ENCODE data around the gene DCP1B. TPM values are rescaled to one million over a fixed set of nuclear protein-coding genes. Genes with fewer than 3 reads are reported as not detected.

Gene DCP1B
- total RNA-seq, 1 experiment from 2014 or later, result 30.8 TPM

DNA sequence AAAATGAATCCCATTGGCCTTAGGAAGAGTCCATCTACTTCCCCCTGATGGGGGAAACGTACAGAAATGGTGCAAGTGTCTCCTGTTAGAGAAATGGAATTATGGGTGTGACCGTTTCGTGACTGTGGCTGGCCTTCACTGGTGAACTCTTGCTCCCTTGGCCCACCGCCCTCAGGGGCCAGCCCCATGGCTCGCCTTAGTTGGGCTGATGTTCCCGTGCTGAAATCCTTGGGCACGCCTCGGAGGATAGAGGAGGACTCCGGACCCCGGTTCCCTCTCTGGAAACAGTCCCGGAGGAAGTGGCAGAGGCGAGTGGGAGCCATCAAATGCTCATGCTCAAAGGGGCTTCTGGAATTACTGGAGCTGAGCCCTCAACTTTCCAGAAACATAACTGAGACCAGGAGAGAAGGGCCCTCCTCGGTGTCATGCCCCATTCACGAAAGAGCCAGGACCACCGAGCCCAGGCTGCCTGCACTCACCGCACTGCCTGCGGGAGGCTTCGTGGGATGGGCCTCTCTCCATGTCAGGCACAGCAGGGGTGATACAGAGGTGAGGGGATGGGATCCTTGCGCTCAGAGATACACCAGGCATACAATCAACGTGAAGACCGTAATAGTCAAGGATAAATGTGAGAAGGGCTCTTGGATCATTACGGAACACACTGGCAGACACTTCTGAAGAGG is 75.7 kb downstream of the DCP1B start:
- Histone ChIP-seq H3K9me2 (replicated peaks; ENCODE audit: insufficient read depth, low read length) (no peaks in the 10 kb centered on the region), H3K4me2 (ENCODE audit: low read depth, low read length, poor library complexity, severe bottlenecking) (no peak overlapping the region), H3K9ac (ENCODE audit: low read length) (no peak overlapping the region), H3K4me3 (ENCODE audit: low read length) (no peak overlapping the region), H3K79me2 (ENCODE audit: low read length) (no peaks in the 10 kb centered on the region), H4K20me1 (ENCODE audit: insufficient read depth, low read depth, low read length) (no peaks in the 10 kb centered on the region), H3K27me3 (ENCODE audit: low read length) (no peaks in the 10 kb centered on the region), H2AFZ (ENCODE audit: low read length) (no peak overlapping the region), H3K4me1 (ENCODE audit: low read length) (peaks cover 60% of the 10 kb centered on the region), H3K27ac (ENCODE audit: low read length) (no peak overlapping the region), H3K9me3 (ENCODE audit: low read length) (no peaks in the 10 kb centered on the region), H3K36me3 (ENCODE audit: insufficient read depth, low read length) (no peaks in the 10 kb centered on the region)
- DNase-seq, result peak; percentile 11

DNA sequence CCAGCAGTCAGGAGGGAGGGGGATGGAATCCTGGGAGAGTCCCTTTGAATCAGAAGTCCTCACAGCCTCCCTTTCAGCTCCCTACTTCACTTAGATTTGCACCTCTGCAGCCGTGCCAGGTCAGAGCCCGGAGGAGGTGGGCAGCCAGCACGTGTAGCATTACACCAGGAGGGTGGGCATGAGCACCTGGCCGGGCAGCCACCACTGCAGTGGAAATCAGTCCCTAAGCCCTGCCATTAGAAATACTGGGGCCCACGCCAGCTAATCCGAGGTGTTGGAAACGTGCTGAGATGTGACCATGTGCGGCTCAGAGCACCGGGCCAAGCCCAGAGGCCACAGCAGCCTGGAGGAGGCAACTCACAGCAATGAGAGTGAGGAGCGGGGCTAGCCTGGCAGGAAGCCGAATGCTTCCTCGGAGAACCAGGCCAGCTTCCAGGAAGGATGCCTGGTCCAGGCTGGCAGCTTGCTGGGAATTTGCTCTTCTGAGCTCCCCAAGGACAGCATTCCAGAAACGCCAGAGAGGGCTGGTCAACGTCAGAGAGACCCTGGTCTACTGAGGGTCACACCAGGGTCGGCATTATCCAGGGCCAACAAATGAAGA is 76.4 kb downstream of the DCP1B start:
- Histone ChIP-seq H4K20me1 (ENCODE audit: insufficient read depth, low read depth, low read length) (no peaks in the 10 kb centered on the region), H3K27me3 (ENCODE audit: low read length) (no peaks in the 10 kb centered on the region), H3K4me3 (ENCODE audit: low read length) (no peak overlapping the region), H2AFZ (ENCODE audit: low read length) (no peak overlapping the region), H3K4me2 (ENCODE audit: low read depth, low read length, poor library complexity, severe bottlenecking) (no peak overlapping the region), H3K9me3 (ENCODE audit: low read length) (no peaks in the 10 kb centered on the region), H3K9ac (ENCODE audit: low read length) (no peak overlapping the region), H3K36me3 (ENCODE audit: insufficient read depth, low read length) (no peaks in the 10 kb centered on the region), H3K9me2 (replicated peaks; ENCODE audit: insufficient read depth, low read length) (no peaks in the 10 kb centered on the region), H3K79me2 (ENCODE audit: low read length) (no peaks in the 10 kb centered on the region), H3K27ac (ENCODE audit: low read length) (no peak overlapping the region), H3K4me1 (ENCODE audit: low read length) (peaks cover 53% of the 10 kb centered on the region)
- DNase-seq, result peak; percentile 29

- Histone ChIP-seq H3K4me3 (ENCODE audit: low read length) (no peak overlapping the region), H3K9me3 (ENCODE audit: low read length) (no peaks in the 10 kb centered on the region), H3K9me2 (replicated peaks; ENCODE audit: insufficient read depth, low read length) (no peaks in the 10 kb centered on the region)
Observed at GRCh38 chr12:1927051-1927680, 77.1 kb downstream of the DCP1B start.

DNA sequence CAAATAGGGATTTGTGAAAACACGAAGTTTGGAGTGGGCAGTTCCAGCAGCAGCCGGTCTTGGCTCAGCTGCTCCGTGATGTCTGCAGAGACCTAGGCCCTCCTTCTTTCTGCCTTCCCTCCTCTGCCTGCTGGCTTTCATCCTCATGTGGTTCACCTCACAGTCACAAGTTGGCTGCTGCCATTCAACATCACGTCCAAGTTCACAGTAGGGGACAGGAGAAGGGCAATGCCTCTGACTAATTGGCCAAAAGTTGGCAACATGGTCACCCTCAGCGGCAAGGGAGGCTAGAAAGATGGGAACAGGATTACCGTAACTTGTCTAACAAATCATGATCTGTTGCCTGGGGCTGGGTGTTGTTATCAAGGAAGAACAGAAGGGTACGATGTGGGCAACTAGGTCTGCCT is 78.0 kb downstream of the DCP1B start:
- peak; percentile 17 for DNase-seq
- H3K4me2 ChIP-seq (ENCODE audit: low read depth, low read length, poor library complexity, severe bottlenecking), result no peak overlapping the region
- no peaks in the 10 kb centered on the region for H4K20me1 ChIP-seq (ENCODE audit: insufficient read depth, low read depth, low read length)
- H3K4me1 ChIP-seq (ENCODE audit: low read length), result peaks cover 39% of the 10 kb centered on the region
- no peaks in the 10 kb centered on the region for H3K79me2 ChIP-seq (ENCODE audit: low read length)
- H3K9me2 ChIP-seq (replicated peaks; ENCODE audit: insufficient read depth, low read length), result no peaks in the 10 kb centered on the region
- no peaks in the 10 kb centered on the region for H3K9me3 ChIP-seq (ENCODE audit: low read length)
- no peaks in the 10 kb centered on the region for H3K27me3 ChIP-seq (ENCODE audit: low read length)
- no peak overlapping the region for H3K9ac ChIP-seq (ENCODE audit: low read length)
- no peaks in the 10 kb centered on the region for H3K36me3 ChIP-seq (ENCODE audit: insufficient read depth, low read length)
- H3K27ac ChIP-seq (ENCODE audit: low read length), result no peak overlapping the region
- H2AFZ ChIP-seq (ENCODE audit: low read length), result no peak overlapping the region
- no peak overlapping the region for H3K4me3 ChIP-seq (ENCODE audit: low read length)

More at GRCh38 chr12:1927051-1927680, 77.1 kb downstream of the DCP1B start:
- Histone ChIP-seq H3K27ac (ENCODE audit: low read length) (no peak overlapping the region), H3K27me3 (ENCODE audit: low read length) (no peaks in the 10 kb centered on the region), H4K20me1 (ENCODE audit: insufficient read depth, low read depth, low read length) (no peaks in the 10 kb centered on the region), H3K79me2 (ENCODE audit: low read length) (no peaks in the 10 kb centered on the region), H2AFZ (ENCODE audit: low read length) (no peak overlapping the region), H3K4me1 (ENCODE audit: low read length) (peaks cover 46% of the 10 kb centered on the region), H3K9ac (ENCODE audit: low read length) (no peak overlapping the region), H3K36me3 (ENCODE audit: insufficient read depth, low read length) (no peaks in the 10 kb centered on the region), H3K4me2 (ENCODE audit: low read depth, low read length, poor library complexity, severe bottlenecking) (no peak overlapping the region)
- DNase-seq, result no peak

- Histone ChIP-seq H3K9me2 (replicated peaks; ENCODE audit: insufficient read depth, low read length) (no peaks in the 10 kb centered on the region), H2AFZ (ENCODE audit: low read length) (no peak overlapping the region), H3K9ac (ENCODE audit: low read length) (no peak overlapping the region), H4K20me1 (ENCODE audit: insufficient read depth, low read depth, low read length) (no peaks in the 10 kb centered on the region), H3K27me3 (ENCODE audit: low read length) (no peaks in the 10 kb centered on the region), H3K27ac (ENCODE audit: low read length) (no peak overlapping the region), H3K4me1 (ENCODE audit: low read length) (peaks cover 33% of the 10 kb centered on the region), H3K4me2 (ENCODE audit: low read depth, low read length, poor library complexity, severe bottlenecking) (peak overlapping the region; percentile 69), H3K9me3 (ENCODE audit: low read length) (no peaks in the 10 kb centered on the region), H3K36me3 (ENCODE audit: insufficient read depth, low read length) (no peaks in the 10 kb centered on the region), H3K4me3 (ENCODE audit: low read length) (no peak overlapping the region), H3K79me2 (ENCODE audit: low read length) (no peaks in the 10 kb centered on the region)
- DNase-seq, result no peak
Observed at GRCh38 chr12:1925684-1926006, 78.6 kb downstream of the DCP1B start.

- DNase-seq, result peak; percentile 56
Observed at GRCh38 chr12:1924996-1925683, 79.1 kb downstream of the DCP1B start.

DNA sequence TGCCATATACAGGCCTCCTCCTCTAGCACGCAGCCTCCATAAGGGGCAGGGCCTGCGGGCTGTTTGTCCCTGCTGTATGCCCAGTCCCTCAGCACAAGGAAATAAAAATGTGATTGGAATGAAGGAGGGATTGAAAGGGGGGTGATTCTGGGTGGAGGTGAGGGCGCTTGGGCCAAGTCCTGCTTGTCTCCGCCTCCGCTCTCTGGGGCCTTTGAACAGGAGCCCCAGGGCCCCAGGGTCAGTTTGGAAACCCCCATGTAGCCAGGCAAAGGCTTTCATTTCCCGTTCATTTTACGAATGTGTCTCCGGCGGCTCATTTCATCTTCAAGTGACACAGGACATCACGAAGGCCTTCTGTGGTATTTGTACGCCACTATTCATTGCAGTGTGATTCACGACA is 81.3 kb downstream of the DCP1B start:
- H3K4me3 ChIP-seq (ENCODE audit: low read length), result no peak overlapping the region
- no peak overlapping the region for H2AFZ ChIP-seq (ENCODE audit: low read length)
- H3K9me2 ChIP-seq (replicated peaks; ENCODE audit: insufficient read depth, low read length), result no peaks in the 10 kb centered on the region
- H3K27ac ChIP-seq (ENCODE audit: low read length), result no peak overlapping the region
- H3K79me2 ChIP-seq (ENCODE audit: low read length), result no peaks in the 10 kb centered on the region
- no peak overlapping the region for H3K9ac ChIP-seq (ENCODE audit: low read length)
- H3K27me3 ChIP-seq (ENCODE audit: low read length), result no peaks in the 10 kb centered on the region
- H3K4me2 ChIP-seq (ENCODE audit: low read depth, low read length, poor library complexity, severe bottlenecking), result no peak overlapping the region
- H4K20me1 ChIP-seq (ENCODE audit: insufficient read depth, low read depth, low read length), result no peaks in the 10 kb centered on the region
- no peak for DNase-seq
- peaks cover 33% of the 10 kb centered on the region for H3K4me1 ChIP-seq (ENCODE audit: low read length)
- H3K9me3 ChIP-seq (ENCODE audit: low read length), result no peaks in the 10 kb centered on the region
- H3K36me3 ChIP-seq (ENCODE audit: insufficient read depth, low read length), result no peaks in the 10 kb centered on the region

More at GRCh38 chr12:1924996-1925683, 79.1 kb downstream of the DCP1B start:
- Histone ChIP-seq H3K4me3 (ENCODE audit: low read length) (peak overlapping the region; percentile 3; the same call in 1 of the 2 replicates), H2AFZ (ENCODE audit: low read length) (no peak overlapping the region), H3K36me3 (ENCODE audit: insufficient read depth, low read length) (no peaks in the 10 kb centered on the region), H3K79me2 (ENCODE audit: low read length) (no peaks in the 10 kb centered on the region), H3K4me1 (ENCODE audit: low read length) (peaks cover 28% of the 10 kb centered on the region), H3K9ac (ENCODE audit: low read length) (peak overlapping the region; percentile 40; the same call in 1 of the 2 replicates), H3K27ac (ENCODE audit: low read length) (no peak overlapping the region), H3K4me2 (ENCODE audit: low read depth, low read length, poor library complexity, severe bottlenecking) (peak overlapping the region; percentile 69), H4K20me1 (ENCODE audit: insufficient read depth, low read depth, low read length) (no peaks in the 10 kb centered on the region), H3K27me3 (ENCODE audit: low read length) (no peaks in the 10 kb centered on the region), H3K9me3 (ENCODE audit: low read length) (no peaks in the 10 kb centered on the region), H3K9me2 (replicated peaks; ENCODE audit: insufficient read depth, low read length) (no peaks in the 10 kb centered on the region)

DNA sequence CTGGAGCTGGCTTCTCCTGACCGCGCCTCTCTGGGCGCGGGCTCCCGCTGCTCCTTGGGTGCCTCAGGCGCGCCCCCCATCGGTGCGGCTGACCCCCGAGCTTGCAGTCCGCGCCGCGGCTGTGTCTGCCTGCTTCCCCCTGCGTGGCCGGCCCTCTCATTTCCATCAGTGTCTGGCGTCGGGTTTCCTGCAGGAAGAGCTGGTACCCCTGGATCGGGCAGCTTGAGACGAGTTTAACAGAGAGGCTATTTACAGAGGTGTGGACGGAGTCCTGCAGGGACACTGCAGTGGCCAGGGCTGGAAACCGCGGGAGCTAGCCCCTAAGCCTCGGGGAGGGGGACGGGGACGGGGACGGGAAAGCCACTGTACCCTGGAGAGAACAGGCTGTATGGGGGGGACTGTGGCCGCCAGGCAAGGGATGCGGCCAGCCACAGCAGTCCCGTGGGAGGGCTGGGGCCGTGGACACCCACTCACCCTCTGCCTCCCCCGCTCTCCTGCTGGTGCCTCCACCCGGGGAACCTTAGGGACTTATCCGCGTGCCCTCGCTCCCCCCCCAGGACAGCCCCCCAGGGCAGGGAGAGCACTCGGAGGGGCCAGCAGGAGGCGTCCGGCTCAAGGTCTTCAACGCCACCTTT is 82.1 kb downstream of the DCP1B start:
- Histone ChIP-seq H3K36me3 (ENCODE audit: insufficient read depth, low read length) (no peaks in the 10 kb centered on the region), H3K9me2 (replicated peaks; ENCODE audit: insufficient read depth, low read length) (no peaks in the 10 kb centered on the region), H3K4me1 (ENCODE audit: low read length) (peaks cover 41% of the 10 kb centered on the region), H3K79me2 (ENCODE audit: low read length) (no peaks in the 10 kb centered on the region), H4K20me1 (ENCODE audit: insufficient read depth, low read depth, low read length) (no peaks in the 10 kb centered on the region), H3K4me3 (ENCODE audit: low read length) (no peak overlapping the region), H3K9me3 (ENCODE audit: low read length) (no peaks in the 10 kb centered on the region), H3K27me3 (ENCODE audit: low read length) (no peaks in the 10 kb centered on the region), H2AFZ (ENCODE audit: low read length) (no peak overlapping the region), H3K9ac (ENCODE audit: low read length) (no peak overlapping the region), H3K4me2 (ENCODE audit: low read depth, low read length, poor library complexity, severe bottlenecking) (no peak overlapping the region), H3K27ac (ENCODE audit: low read length) (no peak overlapping the region)
- DNase-seq, result no peak

All from Karpas-422 (cell line).